HG02973 (cell line): Measurements from ENCODE around the gene TMEM132C.
"Not testable (repeated sequence)": the region's sequence is repeated elsewhere in the genome, so short reads cannot be mapped to it uniquely, and the experiment has no call there.

ENCODE experiments used
- ATAC-seq: cut with Tn5 transposase; IDR thresholded peaks from one replicate; pipeline ENCODE4 v1.9.1; 2021; ENCODE audit warnings: moderate library complexity; ENCODE audit not compliant: unreplicated experiment

The TMEM132C gene

GRCh38 chr12:128468926-128469325, 202.0 kb downstream of the TMEM132C start:
- ATAC-seq: no peak

- ATAC-seq: no peak
Measured at GRCh38 chr12:128471491-128471890, 204.5 kb downstream of the TMEM132C start.

GRCh38 chr12:128474916-128475315, 207.9 kb downstream of the TMEM132C start:
- no peak for ATAC-seq

- no peak for ATAC-seq
Measured at GRCh38 chr12:128476266-128476665, 209.3 kb downstream of the TMEM132C start.

- ATAC-seq: no peak
Measured at GRCh38 chr12:128483526-128484255, 216.7 kb downstream of the TMEM132C start.

GRCh38 chr12:128497376-128497775, 230.4 kb downstream of the TMEM132C start:
- ATAC-seq: not testable (repeated sequence)

- no peak for ATAC-seq
Measured at GRCh38 chr12:128507470-128507869, 240.5 kb downstream of the TMEM132C start.

GRCh38 chr12:128509170-128509569, 242.2 kb downstream of the TMEM132C start:
- no peak for ATAC-seq

GRCh38 chr12:128510511-128510910, 243.5 kb downstream of the TMEM132C start:
- ATAC-seq: no peak

GRCh38 chr12:128513331-128513730, 246.4 kb downstream of the TMEM132C start:
- ATAC-seq: no peak

GRCh38 chr12:128513831-128514230, 246.9 kb downstream of the TMEM132C start:
- no peak for ATAC-seq

GRCh38 chr12:128518644-128519043, 251.7 kb downstream of the TMEM132C start:
- ATAC-seq: no peak

- no peak for ATAC-seq
Measured at GRCh38 chr12:128519426-128519825, 252.5 kb downstream of the TMEM132C start.

GRCh38 chr12:128521981-128522380, 255.0 kb downstream of the TMEM132C start:
- no peak for ATAC-seq

- ATAC-seq: no peak
Measured at GRCh38 chr12:128524439-128524838, 257.5 kb downstream of the TMEM132C start.

GRCh38 chr12:128531170-128531569, 264.2 kb downstream of the TMEM132C start:
- no peak for ATAC-seq

- ATAC-seq: no peak
Measured at GRCh38 chr12:128534906-128535305, 267.9 kb downstream of the TMEM132C start.

- ATAC-seq: no peak
Measured at GRCh38 chr12:128536810-128537209, 269.8 kb downstream of the TMEM132C start.

GRCh38 chr12:128537668-128538067, 270.7 kb downstream of the TMEM132C start:
- ATAC-seq: no peak

- ATAC-seq: no peak
Measured at GRCh38 chr12:128542844-128543243, 275.9 kb downstream of the TMEM132C start.

- no peak for ATAC-seq
Measured at GRCh38 chr12:128543460-128543859, 276.5 kb downstream of the TMEM132C start.

GRCh38 chr12:128543971-128544370, 277.0 kb downstream of the TMEM132C start:
- no peak for ATAC-seq

GRCh38 chr12:128548949-128549348, 282.0 kb downstream of the TMEM132C start:
- no peak for ATAC-seq
